Liver (tissue), 9 donors: ENCODE data around the gene PPP1R13B. TPM values are rescaled to one million over a fixed set of nuclear protein-coding genes. Genes with fewer than 3 reads are reported as not detected.

Source experiments
- DNase-seq: peaks from one replicate; pipeline ENCODE4 v3.0.0-alpha.2; 2017; ENCODE audit warnings: low spot score
- H3K27ac ChIP-seq, 2 donors: one replicate each; pipeline ENCODE4 v1.7.0; 2013; ENCODE audit warnings: inconsistent platforms in 2 of 2, low read length in 2 of 2, control low read depth in 1 of 2, low read depth in 1 of 2, mild to moderate bottlenecking in 1 of 2
- H3K27me3 ChIP-seq, 4 donors: one replicate each; pipeline versions ENCODE4 v1.6.1 to v1.7.0; 2013; ENCODE audit warnings: low read length in 3 of 4, inconsistent platforms in 1 of 4, mild to moderate bottlenecking in 1 of 4, moderate library complexity in 1 of 4; ENCODE audit not compliant: control insufficient read depth in 4 of 4, insufficient read depth in 4 of 4
- H3K36me3 ChIP-seq, 4 donors: one replicate each; pipeline versions ENCODE4 v1.6.1 to v1.7.0; 2013; ENCODE audit warnings: low read length in 3 of 4, mild to moderate bottlenecking in 3 of 4, low read depth in 1 of 4, moderate library complexity in 1 of 4; ENCODE audit not compliant: control insufficient read depth in 4 of 4, insufficient read depth in 3 of 4
- H3K4me1 ChIP-seq, 4 donors: one replicate each; pipeline versions ENCODE4 v1.6.1 to v1.7.0; 2013; ENCODE audit warnings: low read length in 3 of 4, mild to moderate bottlenecking in 3 of 4, moderate library complexity in 1 of 4; ENCODE audit not compliant: control insufficient read depth in 4 of 4, insufficient read depth in 4 of 4
- H3K4me3 ChIP-seq, 3 donors: one replicate each; pipeline versions ENCODE4 v1.6.1 to v1.7.0; 2013; ENCODE audit warnings: low read length in 3 of 3, control low read depth in 1 of 3, low read depth in 1 of 3, mild to moderate bottlenecking in 1 of 3
- H3K9ac ChIP-seq, 2 donors: one replicate each; pipeline ENCODE4 v1.7.0; 2013; ENCODE audit warnings: low read length in 2 of 2, mild to moderate bottlenecking in 2 of 2, moderate library complexity in 2 of 2, control low read depth in 1 of 2, low read depth in 1 of 2
- H3K9me3 ChIP-seq, 4 donors: one replicate each; pipeline versions ENCODE4 v1.6.1 to v1.7.0; 2013; ENCODE audit warnings: low read length in 3 of 4; ENCODE audit not compliant: control insufficient read depth in 4 of 4
- EGR1 ChIP-seq, 2 donors: IDR thresholded peaks; 2 replicates each; pipeline ENCODE4 v1.6.1; 2016 to 2018; ENCODE audit warnings: antibody characterized with exemption in 2 of 2, low read depth in 2 of 2
- FOXA1 ChIP-seq: IDR thresholded peaks from 2 replicates; pipeline ENCODE4 v1.6.1; 2016; ENCODE audit warnings: antibody characterized with exemption
- FOXA2 ChIP-seq: IDR thresholded peaks from 2 replicates; pipeline ENCODE4 v1.6.1; 2016; ENCODE audit warnings: antibody characterized with exemption
- GABPA ChIP-seq, 2 donors: IDR thresholded peaks in 1 of 2; conservative IDR thresholded peaks in 1 of 2; 2 replicates each; pipeline ENCODE4 v1.6.1; 2016; ENCODE audit warnings: antibody characterized with exemption in 2 of 2, mild to moderate bottlenecking in 1 of 2, moderate library complexity in 1 of 2
- HNF4A ChIP-seq, 2 donors: conservative IDR thresholded peaks; 2 replicates each; pipeline ENCODE4 v1.6.1; 2016; ENCODE audit warnings: antibody characterized with exemption in 2 of 2, mild to moderate bottlenecking in 2 of 2
- HNF4G ChIP-seq: IDR thresholded peaks from 2 replicates; pipeline ENCODE4 v1.6.1; 2016; ENCODE audit warnings: antibody characterized with exemption
- JUND ChIP-seq, 2 donors: IDR thresholded peaks; 2 replicates each; pipeline ENCODE4 v1.6.1; 2016; ENCODE audit warnings: antibody characterized with exemption in 2 of 2
- NR2F2 ChIP-seq: IDR thresholded peaks from 2 replicates; pipeline ENCODE4 v1.6.1; 2016; ENCODE audit warnings: antibody characterized with exemption
- RAD21 ChIP-seq, 2 donors: IDR thresholded peaks; 2 replicates each; pipeline ENCODE4 v1.6.1; 2016; ENCODE audit warnings: antibody characterized with exemption in 2 of 2, mild to moderate bottlenecking in 2 of 2
- RXRA ChIP-seq, 2 donors: IDR thresholded peaks; 2 replicates each; pipeline ENCODE4 v1.6.1; 2017 to 2018; ENCODE audit warnings: antibody characterized with exemption in 2 of 2, mild to moderate bottlenecking in 1 of 2
- SP1 ChIP-seq: IDR thresholded peaks from 2 replicates; pipeline ENCODE4 v1.6.1; 2018; ENCODE audit warnings: antibody characterized with exemption, mild to moderate bottlenecking
- TAF1 ChIP-seq: conservative IDR thresholded peaks from 2 replicates; pipeline ENCODE4 v1.6.1; 2016; ENCODE audit warnings: antibody characterized with exemption, mild to moderate bottlenecking
- YY1 ChIP-seq: IDR thresholded peaks from 2 replicates; pipeline ENCODE4 v1.6.1; 2016; ENCODE audit warnings: antibody characterized with exemption, mild to moderate bottlenecking
- WGBS: extraction: QIAGEN DNeasy Blood & Tissue Kit; methylation state at CpG from one replicate; pipeline ENCODE4 v1.1.7; 2013; 5-methylcytosine and 5-hydroxymethylcytosine counted together
- polyA plus RNA-seq, 2 donors: library from polyadenylated mRNA; stranded (reverse) in 1 of 2; unstranded in 1 of 2; fragments of 200-250 nt in 1 of 2; fragments of >200 nt in 1 of 2; fragmentation: Nextera tagmentation in 1 of 2; extraction: Ambion mirVana in 1 of 2; gene quantifications; one replicate each; pipeline versions ENCODE4 v1.2.1 to v1.2.3, GENCODE V29; 2013 to 2015
- total RNA-seq, 2 donors: library from RNA; depleted of rRNA; stranded (reverse); fragments of >200 nt; gene quantifications; one replicate each; pipeline ENCODE4 v1.2.3, GENCODE V29; 2014
- TF ChIP-seq, protein P1 (sequence below): IDR thresholded peaks from 2 replicates; pipeline ENCODE4 v1.6.1; 2016; ENCODE audit warnings: antibody characterized with exemption
- TF ChIP-seq, protein P2 (sequence below): IDR thresholded peaks from 2 replicates; pipeline ENCODE4 v1.6.1; 2016; ENCODE audit warnings: antibody characterized with exemption, mild to moderate bottlenecking
- TF ChIP-seq, protein P3 (sequence below): IDR thresholded peaks from 2 replicates; pipeline ENCODE4 v1.6.1; 2016; ENCODE audit warnings: antibody characterized with exemption
- TF ChIP-seq, protein P4 (sequence below): fragments of 150-350 bp; IDR thresholded peaks from 2 replicates; pipeline ENCODE4 v1.5.1; 2017; ENCODE audit warnings: improper control_type of control experiment, low read depth, low read length; ENCODE audit not compliant: missing input control
- donor health status: healthy.
- donor health status: healthy.
- donor health status: healthy.
- donor health status: healthy.
- donor health status: healthy.

Gene PPP1R13B
- total and polyA plus RNA-seq, 4 donors = 3.2 to 15.1 (median 5.1) TPM

DNA sequence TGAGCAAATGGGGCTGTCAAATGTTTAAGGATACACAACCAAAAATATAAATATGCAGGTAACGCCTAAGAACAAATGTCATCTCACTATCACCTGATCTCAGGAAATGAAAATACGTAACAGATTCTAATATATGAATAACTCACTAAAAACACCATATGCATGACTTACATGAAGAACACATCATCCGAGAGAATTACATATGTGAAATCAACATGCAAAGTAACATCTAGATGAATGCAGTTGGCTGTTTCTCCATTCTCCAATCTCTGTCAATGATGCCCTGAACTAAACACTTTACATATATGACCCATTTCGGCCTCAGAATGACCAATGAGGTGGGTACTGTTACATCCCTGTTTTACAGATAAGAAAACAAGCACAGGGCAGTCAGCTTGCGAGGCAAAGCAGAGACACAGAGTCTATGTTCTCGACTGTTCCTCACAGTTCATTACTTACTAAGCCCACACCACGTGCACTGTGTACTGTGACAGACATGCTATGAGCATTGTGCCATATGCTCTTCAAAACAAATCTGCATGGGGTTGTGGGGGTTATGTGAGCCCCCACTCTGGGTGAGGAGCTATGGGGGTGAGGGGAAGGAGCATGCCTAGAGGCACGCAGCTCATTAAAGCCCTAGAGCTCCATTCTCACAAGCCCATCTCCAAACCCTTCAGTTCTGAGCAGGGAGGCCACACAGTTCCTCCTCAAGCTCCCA is 89.2 kb downstream of the PPP1R13B start:
- DNase-seq = no peak
- Histone ChIP-seq H3K27me3 (no peaks in the 10 kb centered on the region), H3K36me3 (peaks cover 0 to 3% (median under 1%) of the 10 kb centered on the region in 4 donors), H3K27ac (no peak overlapping the region), H3K9ac (no peak overlapping the region), H3K4me1 (no peaks in the 10 kb centered on the region), H3K4me3 (no peak overlapping the region), H3K9me3 (no peaks in the 10 kb centered on the region)
- TF ChIP-seq, protein P1, sequence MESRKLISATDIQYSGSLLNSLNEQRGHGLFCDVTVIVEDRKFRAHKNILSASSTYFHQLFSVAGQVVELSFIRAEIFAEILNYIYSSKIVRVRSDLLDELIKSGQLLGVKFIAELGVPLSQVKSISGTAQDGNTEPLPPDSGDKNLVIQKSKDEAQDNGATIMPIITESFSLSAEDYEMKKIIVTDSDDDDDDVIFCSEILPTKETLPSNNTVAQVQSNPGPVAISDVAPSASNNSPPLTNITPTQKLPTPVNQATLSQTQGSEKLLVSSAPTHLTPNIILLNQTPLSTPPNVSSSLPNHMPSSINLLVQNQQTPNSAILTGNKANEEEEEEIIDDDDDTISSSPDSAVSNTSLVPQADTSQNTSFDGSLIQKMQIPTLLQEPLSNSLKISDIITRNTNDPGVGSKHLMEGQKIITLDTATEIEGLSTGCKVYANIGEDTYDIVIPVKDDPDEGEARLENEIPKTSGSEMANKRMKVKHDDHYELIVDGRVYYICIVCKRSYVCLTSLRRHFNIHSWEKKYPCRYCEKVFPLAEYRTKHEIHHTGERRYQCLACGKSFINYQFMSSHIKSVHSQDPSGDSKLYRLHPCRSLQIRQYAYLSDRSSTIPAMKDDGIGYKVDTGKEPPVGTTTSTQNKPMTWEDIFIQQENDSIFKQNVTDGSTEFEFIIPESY = no peak
- TF ChIP-seq, protein P2, sequence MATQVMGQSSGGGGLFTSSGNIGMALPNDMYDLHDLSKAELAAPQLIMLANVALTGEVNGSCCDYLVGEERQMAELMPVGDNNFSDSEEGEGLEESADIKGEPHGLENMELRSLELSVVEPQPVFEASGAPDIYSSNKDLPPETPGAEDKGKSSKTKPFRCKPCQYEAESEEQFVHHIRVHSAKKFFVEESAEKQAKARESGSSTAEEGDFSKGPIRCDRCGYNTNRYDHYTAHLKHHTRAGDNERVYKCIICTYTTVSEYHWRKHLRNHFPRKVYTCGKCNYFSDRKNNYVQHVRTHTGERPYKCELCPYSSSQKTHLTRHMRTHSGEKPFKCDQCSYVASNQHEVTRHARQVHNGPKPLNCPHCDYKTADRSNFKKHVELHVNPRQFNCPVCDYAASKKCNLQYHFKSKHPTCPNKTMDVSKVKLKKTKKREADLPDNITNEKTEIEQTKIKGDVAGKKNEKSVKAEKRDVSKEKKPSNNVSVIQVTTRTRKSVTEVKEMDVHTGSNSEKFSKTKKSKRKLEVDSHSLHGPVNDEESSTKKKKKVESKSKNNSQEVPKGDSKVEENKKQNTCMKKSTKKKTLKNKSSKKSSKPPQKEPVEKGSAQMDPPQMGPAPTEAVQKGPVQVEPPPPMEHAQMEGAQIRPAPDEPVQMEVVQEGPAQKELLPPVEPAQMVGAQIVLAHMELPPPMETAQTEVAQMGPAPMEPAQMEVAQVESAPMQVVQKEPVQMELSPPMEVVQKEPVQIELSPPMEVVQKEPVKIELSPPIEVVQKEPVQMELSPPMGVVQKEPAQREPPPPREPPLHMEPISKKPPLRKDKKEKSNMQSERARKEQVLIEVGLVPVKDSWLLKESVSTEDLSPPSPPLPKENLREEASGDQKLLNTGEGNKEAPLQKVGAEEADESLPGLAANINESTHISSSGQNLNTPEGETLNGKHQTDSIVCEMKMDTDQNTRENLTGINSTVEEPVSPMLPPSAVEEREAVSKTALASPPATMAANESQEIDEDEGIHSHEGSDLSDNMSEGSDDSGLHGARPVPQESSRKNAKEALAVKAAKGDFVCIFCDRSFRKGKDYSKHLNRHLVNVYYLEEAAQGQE = no peak
- TF ChIP-seq GABPA (IDR thresholded peaks at IDR 0.05 in 1 of 2, conservative IDR thresholded peaks at IDR 0.05 in 1 of 2) (no peak), RXRA (IDR thresholded peaks at IDR 0.05) (no peak), YY1 (no peak), HNF4G (no peak), TAF1 (no peak), FOXA2 (no peak), SP1 (no peak), JUND (IDR thresholded peaks at IDR 0.05) (no peak), EGR1 (IDR thresholded peaks at IDR 0.05; ENCODE audit: low read depth in 2 of 2) (no peak), FOXA1 (no peak)
- TF ChIP-seq, protein P3, sequence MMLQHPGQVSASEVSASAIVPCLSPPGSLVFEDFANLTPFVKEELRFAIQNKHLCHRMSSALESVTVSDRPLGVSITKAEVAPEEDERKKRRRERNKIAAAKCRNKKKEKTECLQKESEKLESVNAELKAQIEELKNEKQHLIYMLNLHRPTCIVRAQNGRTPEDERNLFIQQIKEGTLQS = no peak
- 97% methylated on average over 8 of the region's 8 CpGs for WGBS

DNA sequence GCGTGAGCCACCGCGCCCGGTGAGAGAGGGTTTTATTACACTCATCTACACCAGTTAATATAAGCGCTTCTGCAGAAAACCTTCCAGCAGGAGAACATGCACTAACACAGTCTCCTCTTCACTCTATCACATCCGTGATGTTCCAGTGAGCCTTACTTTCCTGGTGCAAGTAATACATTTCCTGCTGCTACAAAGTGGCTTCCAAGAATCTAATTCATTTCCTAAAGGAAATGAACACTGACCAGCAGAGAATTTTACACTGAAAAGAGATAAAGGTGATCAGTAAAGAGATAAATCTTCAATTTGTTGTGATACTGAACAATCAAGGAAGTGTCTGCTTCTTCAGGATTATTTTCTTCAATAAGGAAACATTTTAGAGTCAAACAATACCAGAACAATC is 92.3 kb downstream of the PPP1R13B start:
- Histone ChIP-seq H3K4me3 (no peak overlapping the region), H3K36me3 (peaks cover 2 to 4% (median 3%) of the 10 kb centered on the region in 4 donors), H3K27ac (no peak overlapping the region), H3K9ac (no peak overlapping the region), H3K27me3 (no peaks in the 10 kb centered on the region), H3K4me1 (no peaks in the 10 kb centered on the region), H3K9me3 (no peaks in the 10 kb centered on the region)
- TF ChIP-seq TAF1 = no peak
- TF ChIP-seq YY1 = no peak
- TF ChIP-seq FOXA1 = no peak
- no peak for TF ChIP-seq HNF4G
- TF ChIP-seq JUND (IDR thresholded peaks at IDR 0.05) = no peak
- TF ChIP-seq, protein P2 = no peak
- TF ChIP-seq GABPA (IDR thresholded peaks at IDR 0.05 in 1 of 2, conservative IDR thresholded peaks at IDR 0.05 in 1 of 2) = no peak
- TF ChIP-seq SP1 = no peak
- TF ChIP-seq, protein P4, sequence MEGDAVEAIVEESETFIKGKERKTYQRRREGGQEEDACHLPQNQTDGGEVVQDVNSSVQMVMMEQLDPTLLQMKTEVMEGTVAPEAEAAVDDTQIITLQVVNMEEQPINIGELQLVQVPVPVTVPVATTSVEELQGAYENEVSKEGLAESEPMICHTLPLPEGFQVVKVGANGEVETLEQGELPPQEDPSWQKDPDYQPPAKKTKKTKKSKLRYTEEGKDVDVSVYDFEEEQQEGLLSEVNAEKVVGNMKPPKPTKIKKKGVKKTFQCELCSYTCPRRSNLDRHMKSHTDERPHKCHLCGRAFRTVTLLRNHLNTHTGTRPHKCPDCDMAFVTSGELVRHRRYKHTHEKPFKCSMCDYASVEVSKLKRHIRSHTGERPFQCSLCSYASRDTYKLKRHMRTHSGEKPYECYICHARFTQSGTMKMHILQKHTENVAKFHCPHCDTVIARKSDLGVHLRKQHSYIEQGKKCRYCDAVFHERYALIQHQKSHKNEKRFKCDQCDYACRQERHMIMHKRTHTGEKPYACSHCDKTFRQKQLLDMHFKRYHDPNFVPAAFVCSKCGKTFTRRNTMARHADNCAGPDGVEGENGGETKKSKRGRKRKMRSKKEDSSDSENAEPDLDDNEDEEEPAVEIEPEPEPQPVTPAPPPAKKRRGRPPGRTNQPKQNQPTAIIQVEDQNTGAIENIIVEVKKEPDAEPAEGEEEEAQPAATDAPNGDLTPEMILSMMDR = no peak
- TF ChIP-seq HNF4A (conservative IDR thresholded peaks at IDR 0.05) = no peak
- TF ChIP-seq RAD21 (IDR thresholded peaks at IDR 0.05) = no peak
- no peak for TF ChIP-seq RXRA (IDR thresholded peaks at IDR 0.05)
- TF ChIP-seq, protein P3 = no peak
- no peak for TF ChIP-seq EGR1 (IDR thresholded peaks at IDR 0.05; ENCODE audit: low read depth in 2 of 2)
- TF ChIP-seq NR2F2 = no peak
- WGBS = 86% methylated on average over 6 of the region's 6 CpGs
- no peak for DNase-seq
